ENCODE measurements around the gene MIPOL1. TPM values are rescaled to one million over a fixed set of nuclear protein-coding genes. Genes with fewer than 3 reads are reported as not detected.

MIPOL1 gene
- total and polyA plus RNA-seq, 9 of the 15 experiments (the other 6 are each of a cell fraction or from before 2014, with no cell fraction given): 6.7 to 21.9 (median 12.4) TPM

DNA sequence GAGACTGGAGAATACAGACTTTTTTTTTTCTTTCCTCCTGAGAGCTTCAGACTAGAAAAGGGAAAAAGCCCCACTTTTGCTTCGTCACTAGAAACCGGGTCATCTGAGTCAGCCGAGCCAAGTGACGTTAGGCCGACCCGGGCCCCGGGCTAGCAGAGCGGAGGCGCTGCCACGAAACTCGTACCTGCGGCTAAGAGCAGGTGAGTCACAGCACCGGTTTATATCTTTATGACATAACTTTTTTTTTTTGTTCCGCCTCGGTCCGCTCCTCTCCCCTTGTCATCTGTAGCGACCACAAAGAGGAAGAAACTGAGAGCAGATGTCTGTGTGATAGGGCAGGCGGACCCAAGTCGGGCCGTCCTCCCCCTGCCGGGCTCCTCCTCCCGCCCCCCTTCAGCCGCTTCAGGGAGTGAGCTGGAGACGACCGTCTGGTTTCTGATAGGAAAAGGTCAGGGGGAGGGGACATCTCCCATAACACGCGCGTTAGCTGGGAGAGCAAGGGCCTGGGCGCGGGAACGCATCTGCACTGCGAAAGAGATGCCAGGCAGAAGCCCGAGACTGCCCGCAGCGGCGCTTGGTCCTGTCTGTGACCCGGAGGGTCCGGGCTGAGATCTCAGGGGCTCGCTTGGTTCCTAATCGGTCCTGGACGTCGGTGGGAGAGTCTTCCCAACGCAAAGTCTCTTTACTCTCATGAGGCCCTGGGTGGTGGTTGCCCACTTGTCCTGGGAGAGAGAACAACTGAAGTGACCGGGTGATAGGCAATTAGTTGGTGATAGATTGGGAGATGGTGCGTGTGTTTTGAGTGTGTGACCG lies 398.3 kb downstream of the MIPOL1 start (continued):
- TF ChIP-seq, protein P1, sequence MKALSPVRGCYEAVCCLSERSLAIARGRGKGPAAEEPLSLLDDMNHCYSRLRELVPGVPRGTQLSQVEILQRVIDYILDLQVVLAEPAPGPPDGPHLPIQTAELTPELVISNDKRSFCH (CRISPR knock-in tag; IDR thresholded peaks at IDR 0.05): no peak
- TF ChIP-seq, protein P1 (tag; IDR thresholded peaks at IDR 0.05): peak; percentile 98
- TF ChIP-seq, protein P2, sequence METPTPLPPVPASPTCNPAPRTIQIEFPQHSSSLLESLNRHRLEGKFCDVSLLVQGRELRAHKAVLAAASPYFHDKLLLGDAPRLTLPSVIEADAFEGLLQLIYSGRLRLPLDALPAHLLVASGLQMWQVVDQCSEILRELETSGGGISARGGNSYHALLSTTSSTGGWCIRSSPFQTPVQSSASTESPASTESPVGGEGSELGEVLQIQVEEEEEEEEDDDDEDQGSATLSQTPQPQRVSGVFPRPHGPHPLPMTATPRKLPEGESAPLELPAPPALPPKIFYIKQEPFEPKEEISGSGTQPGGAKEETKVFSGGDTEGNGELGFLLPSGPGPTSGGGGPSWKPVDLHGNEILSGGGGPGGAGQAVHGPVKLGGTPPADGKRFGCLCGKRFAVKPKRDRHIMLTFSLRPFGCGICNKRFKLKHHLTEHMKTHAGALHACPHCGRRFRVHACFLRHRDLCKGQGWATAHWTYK (CRISPR knock-in tag; IDR thresholded peaks at IDR 0.05): no peak
- TF ChIP-seq, protein P3, sequence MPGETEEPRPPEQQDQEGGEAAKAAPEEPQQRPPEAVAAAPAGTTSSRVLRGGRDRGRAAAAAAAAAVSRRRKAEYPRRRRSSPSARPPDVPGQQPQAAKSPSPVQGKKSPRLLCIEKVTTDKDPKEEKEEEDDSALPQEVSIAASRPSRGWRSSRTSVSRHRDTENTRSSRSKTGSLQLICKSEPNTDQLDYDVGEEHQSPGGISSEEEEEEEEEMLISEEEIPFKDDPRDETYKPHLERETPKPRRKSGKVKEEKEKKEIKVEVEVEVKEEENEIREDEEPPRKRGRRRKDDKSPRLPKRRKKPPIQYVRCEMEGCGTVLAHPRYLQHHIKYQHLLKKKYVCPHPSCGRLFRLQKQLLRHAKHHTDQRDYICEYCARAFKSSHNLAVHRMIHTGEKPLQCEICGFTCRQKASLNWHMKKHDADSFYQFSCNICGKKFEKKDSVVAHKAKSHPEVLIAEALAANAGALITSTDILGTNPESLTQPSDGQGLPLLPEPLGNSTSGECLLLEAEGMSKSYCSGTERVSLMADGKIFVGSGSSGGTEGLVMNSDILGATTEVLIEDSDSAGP (CRISPR knock-in tag; IDR thresholded peaks at IDR 0.05): no peak
- TF ChIP-seq, protein P4, sequence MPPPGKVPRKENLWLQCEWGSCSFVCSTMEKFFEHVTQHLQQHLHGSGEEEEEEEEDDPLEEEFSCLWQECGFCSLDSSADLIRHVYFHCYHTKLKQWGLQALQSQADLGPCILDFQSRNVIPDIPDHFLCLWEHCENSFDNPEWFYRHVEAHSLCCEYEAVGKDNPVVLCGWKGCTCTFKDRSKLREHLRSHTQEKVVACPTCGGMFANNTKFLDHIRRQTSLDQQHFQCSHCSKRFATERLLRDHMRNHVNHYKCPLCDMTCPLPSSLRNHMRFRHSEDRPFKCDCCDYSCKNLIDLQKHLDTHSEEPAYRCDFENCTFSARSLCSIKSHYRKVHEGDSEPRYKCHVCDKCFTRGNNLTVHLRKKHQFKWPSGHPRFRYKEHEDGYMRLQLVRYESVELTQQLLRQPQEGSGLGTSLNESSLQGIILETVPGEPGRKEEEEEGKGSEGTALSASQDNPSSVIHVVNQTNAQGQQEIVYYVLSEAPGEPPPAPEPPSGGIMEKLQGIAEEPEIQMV (tag; conservative IDR thresholded peaks at IDR 0.05; ENCODE audit: low read depth): peak; percentile 97
- TF ChIP-seq, protein P5, sequence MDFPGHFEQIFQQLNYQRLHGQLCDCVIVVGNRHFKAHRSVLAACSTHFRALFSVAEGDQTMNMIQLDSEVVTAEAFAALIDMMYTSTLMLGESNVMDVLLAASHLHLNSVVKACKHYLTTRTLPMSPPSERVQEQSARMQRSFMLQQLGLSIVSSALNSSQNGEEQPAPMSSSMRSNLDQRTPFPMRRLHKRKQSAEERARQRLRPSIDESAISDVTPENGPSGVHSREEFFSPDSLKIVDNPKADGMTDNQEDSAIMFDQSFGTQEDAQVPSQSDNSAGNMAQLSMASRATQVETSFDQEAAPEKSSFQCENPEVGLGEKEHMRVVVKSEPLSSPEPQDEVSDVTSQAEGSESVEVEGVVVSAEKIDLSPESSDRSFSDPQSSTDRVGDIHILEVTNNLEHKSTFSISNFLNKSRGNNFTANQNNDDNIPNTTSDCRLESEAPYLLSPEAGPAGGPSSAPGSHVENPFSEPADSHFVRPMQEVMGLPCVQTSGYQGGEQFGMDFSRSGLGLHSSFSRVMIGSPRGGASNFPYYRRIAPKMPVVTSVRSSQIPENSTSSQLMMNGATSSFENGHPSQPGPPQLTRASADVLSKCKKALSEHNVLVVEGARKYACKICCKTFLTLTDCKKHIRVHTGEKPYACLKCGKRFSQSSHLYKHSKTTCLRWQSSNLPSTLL (IDR thresholded peaks at IDR 0.05): peak; percentile 93

Data from K562 (cell line).